Breast epithelium (tissue), 4 donors: Measurements from ENCODE around the gene PREP. TPM values are rescaled to one million over a fixed set of nuclear protein-coding genes. Genes with fewer than 3 reads are reported as not detected.

Source experiments
- DNase-seq, 2 donors: peaks; one replicate each; pipeline ENCODE4 v3.0.0-alpha.2; 2019; ENCODE audit warnings: low spot score in 2 of 2
- H3K27ac ChIP-seq, 2 donors: fragments of 200-600 bp; sonication (generic) in 1 of 2; one replicate each; pipeline ENCODE4 v1.5.1; 2016 to 2019; ENCODE audit warnings: mild to moderate bottlenecking in 1 of 2
- H3K27me3 ChIP-seq, 2 donors: fragments of 200-600 bp; sonication (generic) in 1 of 2; one replicate each; pipeline versions ENCODE4 v1.5.1 to v1.6.0; 2017 to 2019; ENCODE audit warnings: control low read depth in 1 of 2, mild to moderate bottlenecking in 1 of 2
- H3K36me3 ChIP-seq: fragments of 200-600 bp; one replicate; pipeline ENCODE4 v1.5.1; 2019
- H3K4me1 ChIP-seq, 2 donors: fragments of 200-600 bp; sonication (generic); one replicate each; pipeline ENCODE4 v1.5.1; 2016 to 2019; ENCODE audit warnings: control low read depth in 1 of 2
- H3K4me3 ChIP-seq, 3 donors: fragments of 200-600 bp; sonication (generic); 1 replicate in 2 of 3; 2 replicates in 1 of 3; pipeline ENCODE4 v1.5.1; 2016 to 2019; ENCODE audit warnings: mild to moderate bottlenecking in 3 of 3, moderate library complexity in 2 of 3
- H3K9me3 ChIP-seq, 2 donors: fragments of 200-600 bp; sonication (generic) in 1 of 2; one replicate each; pipeline ENCODE4 v1.5.1; 2016 to 2019; ENCODE audit warnings: control low read depth in 1 of 2
- CTCF ChIP-seq, 3 donors: fragments of 450-650 bp; IDR thresholded peaks; one replicate each; pipeline ENCODE4 v1.5.1; 2016 to 2017; ENCODE audit warnings: antibody characterized with exemption in 3 of 3, mild to moderate bottlenecking in 3 of 3, moderate library complexity in 3 of 3
- POLR2A ChIP-seq: fragments of 450-650 bp; IDR thresholded peaks from one replicate; pipeline ENCODE4 v1.6.1; 2016; ENCODE audit warnings: antibody characterized with exemption, mild to moderate bottlenecking, moderate library complexity
- POLR2AphosphoS5 ChIP-seq, 3 donors: sonication (generic); formaldehyde crosslinking; IDR thresholded peaks; one replicate each; pipeline ENCODE4 v1.6.1; 2017; ENCODE audit warnings: antibody characterized with exemption in 3 of 3
- intact Hi-C: fragments of 100-400 bp; cut with DNase I; formaldehyde crosslinking; loops from one replicate; pipeline ENCODE4 v1.15.1; 2023; ENCODE audit warnings: low total_unique reads
- total RNA-seq, 3 donors: library from RNA; depleted of rRNA; stranded (reverse); fragments of >200 nt; gene quantifications; one replicate each; pipeline ENCODE4 v1.1.0, GENCODE V29; 2016

Gene PREP
- total RNA-seq, 3 donors from 2014 or later = 18.4 to 22.3 (median 19.6) TPM

- H3K27me3 ChIP-seq = no peaks in the 10 kb centered on the region
- H3K36me3 ChIP-seq = no peaks in the 10 kb centered on the region
- no peaks in the 10 kb centered on the region for H3K9me3 ChIP-seq
- no peaks in the 10 kb centered on the region for H3K4me1 ChIP-seq
- intact Hi-C loops = no loop called here
- DNase-seq = no peak
- no peak overlapping the region for H3K4me3 ChIP-seq
- TF ChIP-seq CTCF (IDR thresholded peaks at IDR 0.05) (no peak), POLR2A (no peak), POLR2AphosphoS5 (IDR thresholded peaks at IDR 0.05) (no peak)
- no peak overlapping the region for H3K27ac ChIP-seq
Observed at GRCh38 chr6:105294129-105294528, 108.8 kb downstream of the PREP start.

- DNase-seq = no peak
- no peaks in the 10 kb centered on the region for H3K9me3 ChIP-seq
- intact Hi-C loops = no loop called here
Observed at GRCh38 chr6:105292689-105293339, 110.1 kb downstream of the PREP start.

GRCh38 chr6:105291525-105291924 is 111.4 kb downstream of the PREP start:
- no peaks in the 10 kb centered on the region for H3K9me3 ChIP-seq
- intact Hi-C loops = no loop called here
- DNase-seq = no peak
- no peaks in the 10 kb centered on the region for H3K27me3 ChIP-seq
- no peak for TF ChIP-seq POLR2A
- no peak for TF ChIP-seq POLR2AphosphoS5 (IDR thresholded peaks at IDR 0.05)
- no peak for TF ChIP-seq CTCF (IDR thresholded peaks at IDR 0.05)
- H3K27ac ChIP-seq = no peak overlapping the region
- no peaks in the 10 kb centered on the region for H3K36me3 ChIP-seq
- H3K4me3 ChIP-seq = no peak overlapping the region
- H3K4me1 ChIP-seq = no peaks in the 10 kb centered on the region

More at GRCh38 chr6:105292689-105293339, 110.1 kb downstream of the PREP start:
- H3K36me3 ChIP-seq = no peaks in the 10 kb centered on the region
- TF ChIP-seq CTCF (IDR thresholded peaks at IDR 0.05) = no peak
- no peak for TF ChIP-seq POLR2A
- no peaks in the 10 kb centered on the region for H3K4me1 ChIP-seq
- no peaks in the 10 kb centered on the region for H3K27me3 ChIP-seq
- H3K27ac ChIP-seq = no peak overlapping the region
- no peak overlapping the region for H3K4me3 ChIP-seq

- intact Hi-C loops = no loop called here
- no peak for DNase-seq
- no peaks in the 10 kb centered on the region for H3K36me3 ChIP-seq
Observed at GRCh38 chr6:105282631-105283585, 120.0 kb downstream of the PREP start.

More at GRCh38 chr6:105282631-105283585, 120.0 kb downstream of the PREP start:
- no peak overlapping the region for H3K4me3 ChIP-seq
- H3K27ac ChIP-seq = no peak overlapping the region
- no peaks in the 10 kb centered on the region for H3K4me1 ChIP-seq
- no peak for TF ChIP-seq POLR2AphosphoS5 (IDR thresholded peaks at IDR 0.05)
- TF ChIP-seq CTCF (IDR thresholded peaks at IDR 0.05) = no peak
- TF ChIP-seq POLR2A = no peak
- H3K9me3 ChIP-seq = no peaks in the 10 kb centered on the region
- no peaks in the 10 kb centered on the region for H3K27me3 ChIP-seq
